A549 treated with ZK216348 at 1 μM for 4 hours (cell line): Measurements from ENCODE around the gene BTBD7. TPM values are rescaled to one million over a fixed set of nuclear protein-coding genes. Genes with fewer than 3 reads are reported as not detected.

Source experiments
- total RNA-seq: library from RNA; stranded (reverse); fragments of 200-300 nt; extraction: Qiagen RNA extraction; gene quantifications from 5 replicates; pipeline ENCODE4 v1.2.3, GENCODE V29; 2022; ENCODE audit warnings: low read depth

BTBD7 gene, protein sequence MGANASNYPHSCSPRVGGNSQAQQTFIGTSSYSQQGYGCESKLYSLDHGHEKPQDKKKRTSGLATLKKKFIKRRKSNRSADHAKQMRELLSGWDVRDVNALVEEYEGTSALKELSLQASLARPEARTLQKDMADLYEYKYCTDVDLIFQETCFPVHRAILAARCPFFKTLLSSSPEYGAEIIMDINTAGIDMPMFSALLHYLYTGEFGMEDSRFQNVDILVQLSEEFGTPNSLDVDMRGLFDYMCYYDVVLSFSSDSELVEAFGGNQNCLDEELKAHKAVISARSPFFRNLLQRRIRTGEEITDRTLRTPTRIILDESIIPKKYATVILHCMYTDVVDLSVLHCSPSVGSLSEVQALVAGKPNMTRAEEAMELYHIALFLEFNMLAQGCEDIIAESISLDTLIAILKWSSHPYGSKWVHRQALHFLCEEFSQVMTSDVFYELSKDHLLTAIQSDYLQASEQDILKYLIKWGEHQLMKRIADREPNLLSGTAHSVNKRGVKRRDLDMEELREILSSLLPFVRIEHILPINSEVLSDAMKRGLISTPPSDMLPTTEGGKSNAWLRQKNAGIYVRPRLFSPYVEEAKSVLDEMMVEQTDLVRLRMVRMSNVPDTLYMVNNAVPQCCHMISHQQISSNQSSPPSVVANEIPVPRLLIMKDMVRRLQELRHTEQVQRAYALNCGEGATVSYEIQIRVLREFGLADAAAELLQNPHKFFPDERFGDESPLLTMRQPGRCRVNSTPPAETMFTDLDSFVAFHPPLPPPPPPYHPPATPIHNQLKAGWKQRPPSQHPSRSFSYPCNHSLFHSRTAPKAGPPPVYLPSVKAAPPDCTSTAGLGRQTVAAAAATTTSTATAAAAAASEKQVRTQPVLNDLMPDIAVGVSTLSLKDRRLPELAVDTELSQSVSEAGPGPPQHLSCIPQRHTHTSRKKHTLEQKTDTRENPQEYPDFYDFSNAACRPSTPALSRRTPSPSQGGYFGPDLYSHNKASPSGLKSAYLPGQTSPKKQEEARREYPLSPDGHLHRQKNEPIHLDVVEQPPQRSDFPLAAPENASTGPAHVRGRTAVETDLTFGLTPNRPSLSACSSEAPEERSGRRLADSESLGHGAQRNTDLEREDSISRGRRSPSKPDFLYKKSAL
- total RNA-seq = 8.2 to 12.9 TPM (median 12.0 TPM) in 5 replicates

DNA sequence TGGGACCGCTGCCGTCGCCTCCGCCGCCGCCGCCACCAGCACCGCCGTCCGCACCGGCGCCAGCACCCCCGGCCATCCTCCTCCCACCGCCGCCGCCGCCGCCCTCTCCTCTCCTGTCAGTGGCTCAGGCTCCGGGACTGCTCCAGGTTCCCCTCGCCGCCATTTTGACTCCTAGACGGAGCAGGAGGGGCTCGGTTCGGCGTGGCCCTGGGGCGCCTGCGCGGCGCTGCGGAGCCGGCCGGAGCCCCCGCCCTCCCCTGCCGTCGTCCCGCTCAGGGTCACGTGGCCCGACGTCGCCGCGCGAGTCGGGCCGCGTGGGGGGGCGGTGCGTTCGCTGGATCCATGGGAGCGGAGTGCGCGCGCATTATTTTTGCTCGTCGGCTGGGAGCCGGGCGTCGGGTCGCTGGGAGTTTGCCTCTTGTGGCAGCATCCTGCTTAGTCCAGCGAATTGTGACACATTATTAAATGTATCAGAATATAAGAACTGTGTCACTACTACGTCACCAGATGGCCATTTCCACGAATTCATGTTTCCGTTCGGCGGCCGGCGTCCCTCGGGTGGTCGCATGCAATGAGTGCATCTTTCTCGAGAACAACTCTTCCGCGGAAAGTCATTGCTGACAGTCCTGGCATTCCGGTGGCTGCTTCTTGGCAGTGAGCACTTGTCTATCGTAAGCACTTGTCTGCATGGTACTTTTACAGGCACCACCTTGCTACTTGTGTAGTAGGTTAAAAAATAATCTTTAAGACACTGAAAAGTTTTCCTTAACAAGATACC, at the start of gene BTBD7:
BTBD7 (minus strand) TSS at position 184 of the 778 bp plus-strand sequence. CDS start 36,985 bp downstream, outside the sequence.

DNA sequence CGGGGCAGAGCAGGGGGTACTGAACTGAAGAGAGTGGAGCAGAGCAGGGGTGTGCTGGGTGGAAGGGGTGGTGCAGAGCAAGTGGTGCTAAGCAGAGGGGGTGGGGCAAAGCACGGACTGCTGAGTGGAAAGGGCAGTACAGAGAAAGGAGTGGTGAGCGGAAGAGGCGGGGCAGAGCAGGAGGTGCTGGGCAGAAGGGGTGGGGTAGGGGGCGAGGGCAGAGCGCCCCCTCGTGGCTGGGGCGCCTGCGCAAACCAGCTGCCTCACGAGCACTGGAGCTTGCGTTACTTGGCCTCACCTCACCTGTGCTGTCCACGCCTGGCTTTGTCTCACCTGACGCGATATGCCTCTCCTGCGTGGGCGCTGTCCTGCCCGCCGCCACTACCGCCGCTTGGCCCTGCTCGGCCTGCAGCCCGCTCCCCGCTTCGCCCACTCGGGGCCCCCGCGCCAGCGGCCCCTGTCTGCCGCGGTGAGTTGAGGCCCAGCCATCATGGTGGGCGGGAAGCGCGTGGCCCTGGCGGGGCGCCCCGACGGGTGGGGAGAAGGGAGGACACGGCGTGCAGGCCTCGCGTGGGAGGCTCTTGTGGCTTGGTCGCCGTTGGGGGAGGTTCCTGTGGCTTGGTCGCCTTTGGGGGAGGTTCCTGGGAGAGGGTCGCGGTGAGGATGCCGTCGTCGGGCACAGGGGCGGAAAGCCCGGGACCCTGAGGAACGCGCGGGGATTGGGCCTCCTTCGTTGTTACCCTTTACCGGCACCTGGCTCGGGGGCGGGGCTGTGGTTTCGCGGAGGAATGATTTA, 14.3 kb upstream of the BTBD7 start, which contains the start of gene COX8C:
COX8C (plus strand) TSS at position 257 of the 796 bp plus-strand sequence; CDS start at position 344, 87 bp downstream.

DNA sequence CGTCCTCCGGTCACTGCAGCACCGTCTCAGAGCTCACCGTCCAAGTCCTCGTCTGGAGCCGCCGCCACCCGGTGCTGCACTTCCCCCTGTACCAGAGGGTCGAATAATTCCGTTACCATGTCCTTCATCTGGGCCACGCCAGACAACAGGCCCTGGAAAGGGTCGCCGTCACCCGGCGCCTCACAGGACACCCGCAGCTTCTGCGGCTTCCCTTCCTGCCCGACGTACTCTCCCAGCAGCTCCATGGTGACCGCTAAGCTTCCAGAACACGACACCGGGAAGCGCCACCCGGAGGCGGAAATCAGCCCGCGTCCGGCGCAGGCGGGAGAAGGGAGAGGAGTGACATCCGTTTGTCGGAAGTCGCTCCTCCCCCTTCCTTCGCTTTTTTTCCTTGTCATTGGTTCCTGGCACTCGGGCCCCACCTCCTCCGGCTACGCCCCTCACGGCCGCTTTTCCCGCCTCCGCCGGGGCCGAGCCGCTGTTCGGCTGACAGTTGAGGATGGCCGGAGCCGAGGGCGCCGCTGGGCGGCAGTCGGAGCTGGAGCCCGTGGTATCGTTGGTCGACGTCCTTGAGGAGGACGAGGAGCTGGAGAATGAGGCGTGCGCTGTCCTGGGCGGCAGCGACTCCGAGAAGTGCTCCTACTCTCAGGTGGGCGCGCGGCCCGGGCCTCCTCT, 125.9 kb downstream of the BTBD7 start, which contains the start of the genes GON7 and UBR7:
GON7 (minus strand) TSS at position 273 of the 675 bp plus-strand sequence; CDS start at position 245, 28 bp downstream.
UBR7 (plus strand) TSS at position 464 of the 675 bp plus-strand sequence; CDS start at position 500, 36 bp downstream.

Other genes with a start within 250 kb of the BTBD7 start
- 42.0 to 64.4 TPM (median 60.7 TPM) in 5 replicates for gene ITPK1, start 217.1 kb downstream of the BTBD7 start, total RNA-seq
- 10.3 to 15.1 TPM (median 13.5 TPM) in 5 replicates for gene MOAP1, start 148.1 kb downstream of the BTBD7 start, total RNA-seq
- gene LYSET, start 147.7 kb downstream of the BTBD7 start, total RNA-seq = 29.4 to 44.0 TPM (median 33.7 TPM) in 5 replicates
- gene GON7, start 126.0 kb downstream of the BTBD7 start, total RNA-seq = 11.7 to 17.2 TPM (median 14.5 TPM) in 5 replicates
- gene UBR7, start 125.8 kb downstream of the BTBD7 start, total RNA-seq = 21.5 to 29.6 TPM (median 27.6 TPM) in 5 replicates
- not detected in 5 replicates for gene COX8C, start 14.1 kb upstream of the BTBD7 start, total RNA-seq
- 0.01 to 0.04 TPM in 2 of 5 replicates, not detected in the others for gene UNC79, start 97.9 kb upstream of the BTBD7 start, total RNA-seq